ENCODE data around the gene ZNF841.

The ZNF841 gene

DNA sequence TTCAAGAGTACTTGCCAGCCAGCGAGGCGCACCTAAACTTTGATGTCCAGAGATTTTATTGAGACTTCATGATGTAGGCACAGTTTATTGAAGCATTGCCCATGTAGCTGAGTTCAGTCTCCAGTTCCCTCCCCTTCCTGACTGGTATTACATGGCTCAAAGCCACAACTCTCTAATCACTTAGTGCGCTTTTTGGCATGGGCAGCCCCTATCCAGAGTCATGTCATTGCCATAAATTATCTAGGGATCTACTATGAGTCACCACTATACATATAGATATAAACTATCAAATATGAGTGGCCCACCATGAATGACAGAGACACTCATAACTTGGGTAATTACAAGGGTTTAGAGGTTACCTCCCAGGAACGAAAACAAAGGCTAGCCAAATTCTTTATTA is 75.1 kb downstream of the ZNF841 start:
- Histone ChIP-seq H3K4me1 (ENCODE audit: control extremely low read depth in 1 of 4, control insufficient read depth in 4 of 4, insufficient read depth in 4 of 4, low read length in 3 of 4) (no peaks in the 10 kb centered on the region), H3K36me3 (ENCODE audit: control insufficient read depth in 4 of 4, insufficient read depth in 4 of 4, low read length in 3 of 4) (peaks cover 70 to 98% (median 90%) of the 10 kb centered on the region in 4 experiments), H3K9me3 (ENCODE audit: control extremely low read depth in 1 of 5, control insufficient read depth in 4 of 5, insufficient read depth in 2 of 5, low read depth in 1 of 5, low read length in 4 of 5) (peaks cover 25 to 92% (median 77%) of the 10 kb centered on the region in 5 experiments), H3K27ac (ENCODE audit: insufficient read depth in 1 of 2, low read depth in 1 of 2, low read length in 2 of 2, poor library complexity in 1 of 2, severe bottlenecking in 2 of 2) (no peak overlapping the region), H3K4me3 (ENCODE audit: control insufficient read depth in 1 of 7, extremely low read depth in 1 of 7, insufficient read depth in 4 of 7, low read depth in 2 of 7, low read length in 6 of 7) (no peak overlapping the region), H3K27me3 (replicated peaks in 2 of 5; ENCODE audit: control insufficient read depth in 4 of 5, insufficient read depth in 5 of 5, low read length in 4 of 5) (no peaks in the 10 kb centered on the region)
- WGBS (ENCODE audit: insufficient coverage): 94% methylated on average over 3 of the region's 4 CpGs
- POLR2A ChIA-PET: interaction anchor here (1.4 kb wide), 1 partner anchor 12 kb away, joined by 3 read pairs; the partner anchor contains the start of gene ZNF615
- DNase-seq: no peak
- CTCF ChIA-PET: interaction anchor here (1.1 kb wide), 1 partner anchor 10 kb away, joined by 3 read pairs; no protein-coding TSS in a partner anchor
